ENCODE results near the gene PPID. TPM values are rescaled to one million over a fixed set of nuclear protein-coding genes. Genes with fewer than 3 reads are reported as not detected.

Gene PPID
- total and polyA plus RNA-seq, 9 of the 15 experiments (the other 6 are each of a cell fraction or from before 2014, with no cell fraction given) = 46.5 to 160 (median 98.6) TPM

DNA sequence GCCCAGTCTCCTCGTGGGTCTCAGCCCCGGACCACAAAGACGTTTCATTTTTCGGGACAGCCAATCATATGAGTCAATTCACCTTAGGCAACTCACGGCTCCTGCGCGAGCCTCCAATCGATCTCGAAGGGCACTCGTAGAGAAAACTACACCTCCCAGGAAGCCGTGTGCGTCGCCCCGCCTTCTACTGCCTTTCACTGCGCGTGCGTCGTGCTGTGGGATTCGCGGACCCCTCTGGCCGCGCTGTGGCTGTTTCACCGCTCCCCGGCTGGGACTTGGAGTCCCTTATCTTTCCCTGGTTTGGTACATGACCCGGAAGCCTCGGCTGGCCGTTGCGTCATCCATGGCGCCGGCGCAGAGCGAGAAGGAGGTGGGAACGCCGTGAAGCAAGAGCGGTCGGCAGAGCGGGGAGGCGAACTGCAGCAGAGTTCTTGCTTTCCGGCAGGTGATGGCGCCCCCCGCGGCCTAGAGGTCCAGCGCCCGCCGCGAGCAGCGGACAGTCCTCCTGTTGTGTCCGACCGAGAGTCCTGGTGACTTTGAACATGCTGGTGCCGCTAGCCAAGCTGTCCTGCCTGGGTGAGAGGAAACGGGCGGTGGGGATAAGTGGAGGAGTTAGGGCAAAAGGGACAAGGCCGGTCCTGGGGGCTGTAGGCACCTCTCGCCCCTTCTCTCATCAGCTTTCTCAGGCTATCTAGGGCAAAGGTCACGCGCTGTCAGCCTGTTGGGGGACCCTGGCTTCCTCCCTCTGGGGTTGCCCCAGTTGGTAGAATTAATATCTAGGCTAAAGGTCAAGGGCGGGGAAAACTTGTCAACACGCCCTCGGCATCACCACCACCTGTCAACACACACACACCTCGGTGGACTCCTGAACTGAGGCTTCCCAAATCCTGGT lies 51.0 kb downstream of the PPID start, which contains the start of gene ETFDH (continued):
- TF ChIP-seq, protein P1, sequence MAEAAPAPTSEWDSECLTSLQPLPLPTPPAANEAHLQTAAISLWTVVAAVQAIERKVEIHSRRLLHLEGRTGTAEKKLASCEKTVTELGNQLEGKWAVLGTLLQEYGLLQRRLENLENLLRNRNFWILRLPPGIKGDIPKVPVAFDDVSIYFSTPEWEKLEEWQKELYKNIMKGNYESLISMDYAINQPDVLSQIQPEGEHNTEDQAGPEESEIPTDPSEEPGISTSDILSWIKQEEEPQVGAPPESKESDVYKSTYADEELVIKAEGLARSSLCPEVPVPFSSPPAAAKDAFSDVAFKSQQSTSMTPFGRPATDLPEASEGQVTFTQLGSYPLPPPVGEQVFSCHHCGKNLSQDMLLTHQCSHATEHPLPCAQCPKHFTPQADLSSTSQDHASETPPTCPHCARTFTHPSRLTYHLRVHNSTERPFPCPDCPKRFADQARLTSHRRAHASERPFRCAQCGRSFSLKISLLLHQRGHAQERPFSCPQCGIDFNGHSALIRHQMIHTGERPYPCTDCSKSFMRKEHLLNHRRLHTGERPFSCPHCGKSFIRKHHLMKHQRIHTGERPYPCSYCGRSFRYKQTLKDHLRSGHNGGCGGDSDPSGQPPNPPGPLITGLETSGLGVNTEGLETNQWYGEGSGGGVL (CRISPR knock-in tag; IDR thresholded peaks at IDR 0.05) = no peak
- TF ChIP-seq, protein P2, sequence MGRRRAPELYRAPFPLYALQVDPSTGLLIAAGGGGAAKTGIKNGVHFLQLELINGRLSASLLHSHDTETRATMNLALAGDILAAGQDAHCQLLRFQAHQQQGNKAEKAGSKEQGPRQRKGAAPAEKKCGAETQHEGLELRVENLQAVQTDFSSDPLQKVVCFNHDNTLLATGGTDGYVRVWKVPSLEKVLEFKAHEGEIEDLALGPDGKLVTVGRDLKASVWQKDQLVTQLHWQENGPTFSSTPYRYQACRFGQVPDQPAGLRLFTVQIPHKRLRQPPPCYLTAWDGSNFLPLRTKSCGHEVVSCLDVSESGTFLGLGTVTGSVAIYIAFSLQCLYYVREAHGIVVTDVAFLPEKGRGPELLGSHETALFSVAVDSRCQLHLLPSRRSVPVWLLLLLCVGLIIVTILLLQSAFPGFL (CRISPR knock-in tag; IDR thresholded peaks at IDR 0.05) = no peak
- TF ChIP-seq STAT5B (CRISPR knock-in tag; IDR thresholded peaks at IDR 0.05) (no peak), TGIF2 (CRISPR knock-in tag; IDR thresholded peaks at IDR 0.05) (no peak), RFX1 (IDR thresholded peaks at IDR 0.05) (no peak), CEBPG (CRISPR knock-in tag; IDR thresholded peaks at IDR 0.05) (peak; percentile 100), CEBPG (tag; conservative IDR thresholded peaks at IDR 0.05 in 1 of 2, IDR thresholded peaks at IDR 0.05 in 1 of 2) (peak; percentile 99 to 100), RAD21 (CRISPR knock-in tag; conservative IDR thresholded peaks at IDR 0.05 in 1 of 2, IDR thresholded peaks at IDR 0.05 in 1 of 2) (peak in 1 of 2 experiments; percentile 37; a peak in 1 of 4 replicates), MTF1 (CRISPR knock-in tag; IDR thresholded peaks at IDR 0.05; ENCODE audit: borderline replicate concordance) (no peak), ARID4B (CRISPR knock-in tag; IDR thresholded peaks at IDR 0.05) (peak; percentile 39; the same call in 1 of the 2 replicates), POLR2AphosphoS2 (IDR thresholded peaks at IDR 0.05; ENCODE audit: low read length) (no peak), YBX1 (IDR thresholded peaks at IDR 0.05) (no peak), NCOA1 (IDR thresholded peaks at IDR 0.05; ENCODE audit: low read depth) (0 out of 2 replicates have a peak, but pooled peaks have one; percentile 51), BACH1 (tag; IDR thresholded peaks at IDR 0.05) (no peak), STAG1 (CRISPR knock-in tag; IDR thresholded peaks at IDR 0.05; ENCODE audit: borderline replicate concordance) (no peak), CSDE1 (IDR thresholded peaks at IDR 0.05) (0 out of 4 replicates have a peak, but pooled peaks of 1 of the 2 experiments have one; percentile 37), ZBTB17 (CRISPR knock-in tag; IDR thresholded peaks at IDR 0.05) (no peak), ZNF586 (CRISPR knock-in tag; conservative IDR thresholded peaks at IDR 0.05) (no peak)
- TF ChIP-seq, protein P3, sequence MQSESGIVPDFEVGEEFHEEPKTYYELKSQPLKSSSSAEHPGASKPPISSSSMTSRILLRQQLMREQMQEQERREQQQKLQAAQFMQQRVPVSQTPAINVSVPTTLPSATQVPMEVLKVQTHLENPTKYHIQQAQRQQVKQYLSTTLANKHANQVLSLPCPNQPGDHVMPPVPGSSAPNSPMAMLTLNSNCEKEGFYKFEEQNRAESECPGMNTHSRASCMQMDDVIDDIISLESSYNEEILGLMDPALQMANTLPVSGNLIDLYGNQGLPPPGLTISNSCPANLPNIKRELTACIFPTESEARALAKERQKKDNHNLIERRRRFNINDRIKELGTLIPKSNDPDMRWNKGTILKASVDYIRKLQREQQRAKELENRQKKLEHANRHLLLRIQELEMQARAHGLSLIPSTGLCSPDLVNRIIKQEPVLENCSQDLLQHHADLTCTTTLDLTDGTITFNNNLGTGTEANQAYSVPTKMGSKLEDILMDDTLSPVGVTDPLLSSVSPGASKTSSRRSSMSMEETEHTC (IDR thresholded peaks at IDR 0.05) = no peak
